H9 (cell line): ENCODE results near the gene PHF5A. TPM values are rescaled to one million over a fixed set of nuclear protein-coding genes. Genes with fewer than 3 reads are reported as not detected.

Experiments
- DNase-seq: peaks from one replicate; pipeline ENCODE4 v3.0.0-alpha.2; 2017
- H2AFZ ChIP-seq: one replicate; pipeline ENCODE4 v1.6.1; 2013; ENCODE audit warnings: mild to moderate bottlenecking, low read length, control low read depth, moderate library complexity
- H2AK5ac ChIP-seq: 2 replicates; pipeline ENCODE4 v1.6.1; 2013; ENCODE audit warnings: low read length, control low read depth, mixed read lengths; ENCODE audit not compliant: insufficient read length
- H2BK120ac ChIP-seq: one replicate; pipeline ENCODE4 v1.6.1; 2013; ENCODE audit warnings: low read depth, mild to moderate bottlenecking, low read length, control low read depth, inconsistent platforms; ENCODE audit not compliant: poor library complexity, severe bottlenecking
- H2BK12ac ChIP-seq: 2 replicates; pipeline ENCODE4 v1.6.1; 2013; ENCODE audit warnings: low read length, control low read depth, mixed read lengths, low read depth; ENCODE audit not compliant: insufficient read length
- H2BK15ac ChIP-seq: 2 replicates; pipeline ENCODE4 v1.6.1; 2013; ENCODE audit warnings: low read depth, low read length, control low read depth
- H2BK20ac ChIP-seq: one replicate; pipeline ENCODE4 v1.6.1; 2013; ENCODE audit warnings: low read depth, mild to moderate bottlenecking, low read length, control low read depth, inconsistent platforms; ENCODE audit not compliant: poor library complexity, severe bottlenecking
- H2BK5ac ChIP-seq: 2 replicates; pipeline ENCODE4 v1.6.1; 2013; ENCODE audit warnings: low read length, control low read depth, mixed read lengths; ENCODE audit not compliant: insufficient read length
- H3K14ac ChIP-seq: 2 replicates; pipeline ENCODE4 v1.6.1; 2013; ENCODE audit warnings: low read length, control low read depth; ENCODE audit not compliant: insufficient read depth
- H3K18ac ChIP-seq: 2 replicates; pipeline ENCODE4 v1.6.1; 2013; ENCODE audit warnings: low read depth, mild to moderate bottlenecking, mixed read lengths, low read length, control low read depth; ENCODE audit not compliant: insufficient read length
- H3K23ac ChIP-seq: 2 replicates; pipeline ENCODE4 v1.6.1; 2013; ENCODE audit warnings: low read length, control low read depth, mixed read lengths, low read depth; ENCODE audit not compliant: insufficient read length
- H3K23me2 ChIP-seq: 2 replicates; pipeline ENCODE4 v1.6.1; 2013; ENCODE audit warnings: low read depth, mild to moderate bottlenecking, mixed read lengths, low read length, control low read depth; ENCODE audit not compliant: insufficient read length, poor library complexity, severe bottlenecking
- H3K27ac ChIP-seq: 2 replicates; pipeline ENCODE4 v1.5.1; 2013; ENCODE audit warnings: low read length, control low read depth, mixed read lengths, low read depth; ENCODE audit not compliant: insufficient read length
- H3K27me3 ChIP-seq: 2 replicates; pipeline ENCODE4 v1.6.1; 2013; ENCODE audit warnings: low read length, control low read depth, inconsistent platforms; ENCODE audit not compliant: insufficient read depth
- H3K4ac ChIP-seq: 2 replicates; pipeline ENCODE4 v1.6.1; 2013; ENCODE audit warnings: low read depth, mild to moderate bottlenecking, control low read depth, inconsistent platforms, low read length, moderate library complexity
- H3K4me1 ChIP-seq: 2 replicates; pipeline ENCODE4 v1.6.1; 2013; ENCODE audit warnings: low read length, control low read depth, inconsistent platforms; ENCODE audit not compliant: insufficient read depth
- H3K4me2 ChIP-seq: 2 replicates; pipeline ENCODE4 v1.6.1; 2013; ENCODE audit warnings: low read length, control low read depth, mixed read lengths; ENCODE audit not compliant: insufficient read length, insufficient read depth
- H3K56ac ChIP-seq: 2 replicates; pipeline ENCODE4 v1.6.1; 2013; ENCODE audit warnings: low read depth, mild to moderate bottlenecking, mixed read lengths, low read length, control low read depth; ENCODE audit not compliant: insufficient read length
- H3K79me1 ChIP-seq: 2 replicates; pipeline ENCODE4 v1.6.1; 2013; ENCODE audit warnings: low read depth, mild to moderate bottlenecking, moderate library complexity, low read length, control low read depth, inconsistent platforms; ENCODE audit not compliant: insufficient read depth, poor library complexity, severe bottlenecking
- H3K79me2 ChIP-seq: 2 replicates; pipeline ENCODE4 v1.6.1; 2013; ENCODE audit warnings: low read length, control low read depth, inconsistent platforms; ENCODE audit not compliant: insufficient read depth
- H3K9ac ChIP-seq: 2 replicates; pipeline ENCODE4 v1.6.1; 2013; ENCODE audit warnings: low read length, control low read depth, mixed read lengths; ENCODE audit not compliant: insufficient read length; ENCODE audit errors: extremely low read depth
- H3K9me3 ChIP-seq: one replicate; pipeline ENCODE4 v1.6.1; 2013; ENCODE audit warnings: low read depth, low read length, inconsistent platforms; ENCODE audit not compliant: control insufficient read depth
- H3T11ph ChIP-seq: one replicate; pipeline ENCODE4 v1.6.1; 2013; ENCODE audit warnings: mild to moderate bottlenecking, low read length, control low read depth, inconsistent platforms
- H4K20me1 ChIP-seq: one replicate; pipeline ENCODE4 v1.6.1; 2013; ENCODE audit not compliant: control insufficient read depth, insufficient read length, insufficient read depth
- H4K5ac ChIP-seq: 2 replicates; pipeline ENCODE4 v1.6.1; 2013; ENCODE audit warnings: low read depth, mild to moderate bottlenecking, mixed read lengths, low read length, control low read depth; ENCODE audit not compliant: insufficient read length
- H4K8ac ChIP-seq: replicated peaks from 2 replicates; pipeline ENCODE4 v1.6.1; 2013; ENCODE audit warnings: low read length, control low read depth, mixed read lengths, low read depth; ENCODE audit not compliant: insufficient read length
- H4K91ac ChIP-seq: 2 replicates; pipeline ENCODE4 v1.6.1; 2013; ENCODE audit warnings: low read depth, mild to moderate bottlenecking, moderate library complexity, mixed read lengths, low read length, control low read depth; ENCODE audit not compliant: insufficient read length
- H3K27ac Mint-ChIP-seq, 3 experiments: 2 replicates in 2 of 3; 3 replicates in 1 of 3; pipeline ENCODE4 v1.8.0; 2020 to 2021; ENCODE audit warnings: mixed read lengths in 3 of 3, mild to moderate bottlenecking in 1 of 3, moderate library complexity in 1 of 3
- H3K27me3 Mint-ChIP-seq: 2 replicates; pipeline ENCODE4 v1.8.0; 2021; ENCODE audit warnings: low read depth, mild to moderate bottlenecking, moderate library complexity, mixed read lengths
- H3K36me3 Mint-ChIP-seq, 3 experiments: 2 replicates in 2 of 3; 3 replicates in 1 of 3; pipeline ENCODE4 v1.8.0; 2020 to 2021; ENCODE audit warnings: low read depth in 3 of 3, mixed read lengths in 3 of 3; ENCODE audit not compliant: insufficient read depth in 1 of 3
- H3K4me1 Mint-ChIP-seq, 2 experiments: 2 replicates each; pipeline ENCODE4 v1.8.0; 2020; ENCODE audit warnings: mixed read lengths in 2 of 2
- H3K4me3 Mint-ChIP-seq, 2 experiments: 2 replicates in 1 of 2; 3 replicates in 1 of 2; pipeline ENCODE4 v1.8.0; 2020 to 2021; ENCODE audit warnings: mild to moderate bottlenecking in 2 of 2, mixed read lengths in 2 of 2, moderate library complexity in 1 of 2
- H3K9me3 Mint-ChIP-seq, 2 experiments: 2 replicates in 1 of 2; 3 replicates in 1 of 2; pipeline ENCODE4 v1.8.0; 2020; ENCODE audit warnings: mild to moderate bottlenecking in 2 of 2, mixed read lengths in 2 of 2, moderate library complexity in 1 of 2
- WGBS: extraction: QIAGEN DNeasy Blood & Tissue Kit; methylation state at CpG from one replicate; pipeline ENCODE4 v1.1.7; 2013; ENCODE audit warnings: missing lambda C conversion rate, low lambda C conversion rate, mixed read lengths; ENCODE audit not compliant: insufficient read length; ENCODE audit errors: extremely low coverage; 5-methylcytosine and 5-hydroxymethylcytosine counted together
- total RNA-seq: library from RNA; stranded (reverse); gene quantifications from 2 replicates; pipeline ENCODE4 v1.2.1, GENCODE V29; 2021
- TF ChIP-seq, protein P1 (sequence below): fragments of 200-600 bp; sonication (generic); conservative IDR thresholded peaks from 3 replicates; pipeline ENCODE4 v1.8.0; 2021; ENCODE audit warnings: antibody characterized with exemption, mild to moderate bottlenecking

PHF5A gene
- total RNA-seq, 1 experiment from 2014 or later, result 114 TPM

DNA sequence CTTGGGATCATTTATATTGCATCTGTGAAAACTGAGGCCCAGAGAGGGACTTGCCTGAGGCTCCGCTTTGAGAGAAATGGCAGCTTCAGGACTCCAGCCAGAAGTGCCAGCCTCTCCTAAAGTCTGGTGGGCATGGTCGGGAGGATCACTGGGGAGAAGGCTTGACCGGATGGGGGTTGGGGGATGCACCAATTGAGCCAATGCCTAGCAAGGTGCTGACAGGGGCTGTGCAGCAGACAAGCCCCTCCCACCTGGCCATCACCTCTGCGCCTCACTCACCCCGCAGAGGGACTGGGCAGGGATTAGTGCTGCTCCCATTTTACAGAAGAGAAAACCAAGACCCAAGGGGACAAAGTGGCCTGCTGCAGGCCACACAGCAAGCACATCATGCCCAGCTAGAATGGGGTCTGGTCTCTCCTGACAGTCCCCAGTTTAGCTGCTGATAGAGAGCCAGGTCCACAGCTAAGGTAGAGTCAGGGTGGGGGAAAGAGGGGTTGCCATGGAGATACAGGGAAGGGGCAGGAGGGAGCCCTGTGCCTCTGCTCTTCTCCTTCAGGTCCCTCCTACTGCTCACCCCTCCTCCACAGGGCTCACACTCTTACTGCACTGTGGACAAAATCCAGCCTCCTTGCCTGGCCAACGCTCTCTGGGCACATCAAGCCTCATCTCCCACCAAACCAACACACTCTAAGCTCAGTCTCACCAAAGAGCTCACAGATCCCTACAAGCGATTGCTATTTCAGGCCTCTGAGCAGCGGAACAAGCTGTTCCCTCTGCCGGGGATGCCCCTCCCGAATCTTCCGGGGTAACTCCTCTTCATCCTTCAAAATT lies 57.3 kb downstream of the PHF5A start:
- Histone ChIP-seq H3T11ph (no peak overlapping the region), H3K4me1 (no peaks in the 10 kb centered on the region; the same call in 1 of the 2 replicates), H3K9ac (no peak overlapping the region), H3K79me2 (no peaks in the 10 kb centered on the region), H3K27ac (no peak overlapping the region), H3K27me3 (no peaks in the 10 kb centered on the region), H2AFZ (no peak overlapping the region), H3K23me2 (peaks cover 6% of the 10 kb centered on the region), H4K20me1 (no peaks in the 10 kb centered on the region), H4K91ac (no peak overlapping the region), H3K79me1 (no peaks in the 10 kb centered on the region), H3K18ac (no peak overlapping the region), H3K4me2 (no peak overlapping the region), H4K5ac (no peak overlapping the region), H3K56ac (no peak overlapping the region), H2BK15ac (no peak overlapping the region), H2BK5ac (no peak overlapping the region), H2AK5ac (no peak overlapping the region), H4K8ac (no peak overlapping the region), H3K4ac (no peak overlapping the region), H2BK120ac (no peak overlapping the region), H3K14ac (no peak overlapping the region), H3K9me3 (no peaks in the 10 kb centered on the region), H3K23ac (no peak overlapping the region), H2BK12ac (no peak overlapping the region), H2BK20ac (no peak overlapping the region)
- TF ChIP-seq, protein P1, sequence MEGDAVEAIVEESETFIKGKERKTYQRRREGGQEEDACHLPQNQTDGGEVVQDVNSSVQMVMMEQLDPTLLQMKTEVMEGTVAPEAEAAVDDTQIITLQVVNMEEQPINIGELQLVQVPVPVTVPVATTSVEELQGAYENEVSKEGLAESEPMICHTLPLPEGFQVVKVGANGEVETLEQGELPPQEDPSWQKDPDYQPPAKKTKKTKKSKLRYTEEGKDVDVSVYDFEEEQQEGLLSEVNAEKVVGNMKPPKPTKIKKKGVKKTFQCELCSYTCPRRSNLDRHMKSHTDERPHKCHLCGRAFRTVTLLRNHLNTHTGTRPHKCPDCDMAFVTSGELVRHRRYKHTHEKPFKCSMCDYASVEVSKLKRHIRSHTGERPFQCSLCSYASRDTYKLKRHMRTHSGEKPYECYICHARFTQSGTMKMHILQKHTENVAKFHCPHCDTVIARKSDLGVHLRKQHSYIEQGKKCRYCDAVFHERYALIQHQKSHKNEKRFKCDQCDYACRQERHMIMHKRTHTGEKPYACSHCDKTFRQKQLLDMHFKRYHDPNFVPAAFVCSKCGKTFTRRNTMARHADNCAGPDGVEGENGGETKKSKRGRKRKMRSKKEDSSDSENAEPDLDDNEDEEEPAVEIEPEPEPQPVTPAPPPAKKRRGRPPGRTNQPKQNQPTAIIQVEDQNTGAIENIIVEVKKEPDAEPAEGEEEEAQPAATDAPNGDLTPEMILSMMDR, result no peak
- Mint-ChIP-seq H3K4me3 (peak overlapping the region in 1 of 2 experiments; percentile 21; a peak in 1 of 5 replicates), H3K36me3 (peaks cover 0 to 3% (median 0%) of the 10 kb centered on the region in 3 experiments; a peak in 1 of 7 replicates), H3K9me3 (no peaks in the 10 kb centered on the region), H3K27me3 (no peaks in the 10 kb centered on the region; the same call in none of the 2 replicates), H3K27ac (peak overlapping the region; percentile 1 to 86 (median 75); a peak in 4 of 7 replicates), H3K4me1 (peaks cover 23 to 24% of the 10 kb centered on the region in 2 experiments)
- peak; percentile 46 for DNase-seq
- WGBS, result no CpG with 5 or more reads among the region's 11 CpGs
